SK-N-SH (cell line): ENCODE measurements around the gene EFCAB11.

Experiments
- CTCF ChIP-seq: fragments of 200-600 bp; sonication (generic); IDR thresholded peaks from 2 replicates; pipeline ENCODE4 v1.6.1; 2017; ENCODE audit warnings: antibody characterized with exemption, mild to moderate bottlenecking, moderate library complexity
- EP300 ChIP-seq, 2 experiments: IDR thresholded peaks; 2 replicates each; pipeline versions ENCODE4 v1.4.0 to v1.6.1; 2012; ENCODE audit warnings: borderline replicate concordance in 1 of 2, low read depth in 1 of 2, low read length in 1 of 2
- GATA2 ChIP-seq: sonication (generic); formaldehyde crosslinking; IDR thresholded peaks from 2 replicates; pipeline ENCODE4 v1.5.0; 2020; ENCODE audit warnings: mild to moderate bottlenecking, missing genetic modification reagents
- IRF3 ChIP-seq: fragments of 150-350 bp; IDR thresholded peaks from 2 replicates; pipeline ENCODE4 v1.6.1; 2016; ENCODE audit warnings: mild to moderate bottlenecking, low read depth, low read length
- MAX ChIP-seq: IDR thresholded peaks from 2 replicates; pipeline ENCODE4 v1.4.0; 2012; ENCODE audit warnings: low read depth
- MEF2A ChIP-seq: IDR thresholded peaks from 2 replicates; pipeline ENCODE4 v1.4.0; 2012; ENCODE audit warnings: low read depth, borderline replicate concordance
- POLR2AphosphoS5 ChIP-seq: IDR thresholded peaks from 2 replicates; pipeline ENCODE4 v1.6.1; 2012; ENCODE audit warnings: low read depth, low read length
- REST ChIP-seq: IDR thresholded peaks from 2 replicates; pipeline ENCODE4 v1.6.1; 2012; ENCODE audit warnings: mild to moderate bottlenecking, low read depth, low read length, moderate library complexity
- SMC3 ChIP-seq: IDR thresholded peaks from 2 replicates; pipeline ENCODE4 v1.6.1; 2012; ENCODE audit warnings: low read depth, low read length, improper control_type of control experiment
- TAF1 ChIP-seq: IDR thresholded peaks from 2 replicates; pipeline ENCODE4 v1.6.1; 2012; ENCODE audit warnings: low read depth, mild to moderate bottlenecking, low read length, moderate library complexity, borderline replicate concordance
- YY1 ChIP-seq: IDR thresholded peaks from 2 replicates; pipeline ENCODE4 v1.4.0; 2012; ENCODE audit warnings: low read depth, mild to moderate bottlenecking

GRCh38 chr14:89773151-89773550 is 181.4 kb downstream of the EFCAB11 start:
- TF ChIP-seq EP300 (IDR thresholded peaks at IDR 0.05; ENCODE audit: borderline replicate concordance in 1 of 2, low read depth in 1 of 2, low read length in 1 of 2), result no peak
- no peak for TF ChIP-seq REST
- TF ChIP-seq POLR2AphosphoS5, result no peak
- no peak for TF ChIP-seq CTCF
- TF ChIP-seq SMC3, result no peak
- TF ChIP-seq TAF1, result no peak
- no peak for TF ChIP-seq YY1
- TF ChIP-seq MAX, result no peak
- TF ChIP-seq IRF3, result no peak
- TF ChIP-seq GATA2 (CRISPR knock-in tag), result no peak
- no peak for TF ChIP-seq MEF2A
